Suprapubic skin (tissue), 4 donors: ENCODE data around the gene ANXA2. TPM values are rescaled to one million over a fixed set of nuclear protein-coding genes. Genes with fewer than 3 reads are reported as not detected.
"Not testable (repeated sequence)": the region's sequence is repeated elsewhere in the genome, so short reads cannot be mapped to it uniquely, and the experiment has no call there.

Source experiments
- DNase-seq, 2 donors: peaks; one replicate each; pipeline ENCODE4 v3.0.0-alpha.2; 2019; ENCODE audit warnings: low spot score in 2 of 2
- H3K27ac ChIP-seq: fragments of 200-600 bp; sonication (generic); one replicate; pipeline ENCODE4 v1.5.1; 2019
- H3K27me3 ChIP-seq: fragments of 200-600 bp; sonication (generic); one replicate; pipeline ENCODE4 v1.5.1; 2019
- H3K36me3 ChIP-seq: fragments of 200-600 bp; sonication (generic); one replicate; pipeline ENCODE4 v1.5.1; 2019
- H3K4me1 ChIP-seq: fragments of 200-600 bp; sonication (generic); one replicate; pipeline ENCODE4 v1.5.1; 2019
- H3K4me3 ChIP-seq: fragments of 200-600 bp; sonication (generic); one replicate; pipeline ENCODE4 v1.5.1; 2019; ENCODE audit warnings: mild to moderate bottlenecking
- H3K9me3 ChIP-seq: fragments of 200-600 bp; sonication (generic); one replicate; pipeline ENCODE4 v1.5.1; 2019
- EP300 ChIP-seq: sonication (generic); formaldehyde crosslinking; IDR thresholded peaks from one replicate; pipeline ENCODE4 v1.6.1; 2017; ENCODE audit warnings: antibody characterized with exemption
- POLR2A ChIP-seq, 2 donors: fragments of 450-650 bp; IDR thresholded peaks; one replicate each; pipeline ENCODE4 v1.6.1; 2017; ENCODE audit warnings: antibody characterized with exemption in 2 of 2, mild to moderate bottlenecking in 2 of 2, moderate library complexity in 2 of 2
- POLR2AphosphoS5 ChIP-seq, 3 donors: sonication (generic); formaldehyde crosslinking; IDR thresholded peaks; one replicate each; pipeline ENCODE4 v1.6.1; 2017; ENCODE audit warnings: antibody characterized with exemption in 3 of 3
- WGBS: methylation state at CpG from one replicate; pipeline ENCODE4 v1.1.5; 2018; 5-methylcytosine and 5-hydroxymethylcytosine counted together
- total RNA-seq, 4 donors: library from RNA; depleted of rRNA; stranded (reverse); fragments of >200 nt; gene quantifications; one replicate each; pipeline ENCODE4 v1.1.0, GENCODE V29; 2016
- TF ChIP-seq, protein P1 (sequence below), 2 donors: fragments of 200-600 bp in 1 of 2; fragments of 450-650 bp in 1 of 2; sonication (generic) in 1 of 2; IDR thresholded peaks; one replicate each; pipeline ENCODE4 v1.5.1; 2016 to 2019; ENCODE audit warnings: antibody characterized with exemption in 2 of 2, mild to moderate bottlenecking in 1 of 2, moderate library complexity in 1 of 2

Gene ANXA2
- total RNA-seq, 4 donors from 2014 or later, result 1,379 to 1,734 (median 1,554) TPM

DNA sequence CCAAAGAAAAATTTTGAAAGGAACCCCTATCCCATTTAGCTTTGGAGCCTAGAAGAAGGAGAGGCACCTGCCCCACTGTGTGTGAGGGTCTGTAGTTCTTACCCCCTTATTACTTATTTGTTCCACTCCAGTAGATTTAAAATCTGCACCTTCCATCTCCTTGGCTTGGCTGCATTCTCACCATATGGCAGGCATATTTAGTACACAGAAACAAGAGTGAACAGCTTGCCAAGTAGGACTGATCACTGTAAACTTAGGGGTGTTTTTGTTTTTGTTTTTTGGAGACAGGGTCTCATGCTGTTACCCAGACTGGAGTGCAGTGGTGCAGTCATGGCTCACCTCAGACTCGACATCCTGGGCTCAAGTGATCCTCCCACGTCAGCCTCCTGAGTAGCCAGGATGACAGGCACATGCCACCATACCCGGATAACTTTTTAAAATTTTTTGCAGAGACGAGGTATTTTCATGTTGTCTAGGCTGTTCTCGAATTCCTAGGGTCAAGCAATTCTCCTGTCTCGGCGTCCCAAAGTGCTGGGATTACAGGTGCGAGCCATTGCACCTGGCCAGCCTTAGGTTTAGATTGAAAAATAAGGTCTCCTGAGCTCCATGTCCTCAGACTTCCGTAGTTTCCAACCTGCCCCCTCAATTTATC is 14.1 kb upstream of the ANXA2 start:
- no peaks in the 10 kb centered on the region for H3K9me3 ChIP-seq
- H3K27ac ChIP-seq, result no peak overlapping the region
- peaks cover 40% of the 10 kb centered on the region for H3K4me1 ChIP-seq
- DNase-seq, result no peak
- 83% methylated on average over 9 of the region's 9 CpGs for WGBS
- no peak overlapping the region for H3K4me3 ChIP-seq
- TF ChIP-seq, protein P1, sequence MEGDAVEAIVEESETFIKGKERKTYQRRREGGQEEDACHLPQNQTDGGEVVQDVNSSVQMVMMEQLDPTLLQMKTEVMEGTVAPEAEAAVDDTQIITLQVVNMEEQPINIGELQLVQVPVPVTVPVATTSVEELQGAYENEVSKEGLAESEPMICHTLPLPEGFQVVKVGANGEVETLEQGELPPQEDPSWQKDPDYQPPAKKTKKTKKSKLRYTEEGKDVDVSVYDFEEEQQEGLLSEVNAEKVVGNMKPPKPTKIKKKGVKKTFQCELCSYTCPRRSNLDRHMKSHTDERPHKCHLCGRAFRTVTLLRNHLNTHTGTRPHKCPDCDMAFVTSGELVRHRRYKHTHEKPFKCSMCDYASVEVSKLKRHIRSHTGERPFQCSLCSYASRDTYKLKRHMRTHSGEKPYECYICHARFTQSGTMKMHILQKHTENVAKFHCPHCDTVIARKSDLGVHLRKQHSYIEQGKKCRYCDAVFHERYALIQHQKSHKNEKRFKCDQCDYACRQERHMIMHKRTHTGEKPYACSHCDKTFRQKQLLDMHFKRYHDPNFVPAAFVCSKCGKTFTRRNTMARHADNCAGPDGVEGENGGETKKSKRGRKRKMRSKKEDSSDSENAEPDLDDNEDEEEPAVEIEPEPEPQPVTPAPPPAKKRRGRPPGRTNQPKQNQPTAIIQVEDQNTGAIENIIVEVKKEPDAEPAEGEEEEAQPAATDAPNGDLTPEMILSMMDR (IDR thresholded peaks at IDR 0.05), result no peak
- no peak for TF ChIP-seq POLR2A (IDR thresholded peaks at IDR 0.05)
- TF ChIP-seq EP300, result no peak
- TF ChIP-seq POLR2AphosphoS5 (IDR thresholded peaks at IDR 0.05), result no peak
- no peaks in the 10 kb centered on the region for H3K27me3 ChIP-seq
- H3K36me3 ChIP-seq, result no peaks in the 10 kb centered on the region

DNA sequence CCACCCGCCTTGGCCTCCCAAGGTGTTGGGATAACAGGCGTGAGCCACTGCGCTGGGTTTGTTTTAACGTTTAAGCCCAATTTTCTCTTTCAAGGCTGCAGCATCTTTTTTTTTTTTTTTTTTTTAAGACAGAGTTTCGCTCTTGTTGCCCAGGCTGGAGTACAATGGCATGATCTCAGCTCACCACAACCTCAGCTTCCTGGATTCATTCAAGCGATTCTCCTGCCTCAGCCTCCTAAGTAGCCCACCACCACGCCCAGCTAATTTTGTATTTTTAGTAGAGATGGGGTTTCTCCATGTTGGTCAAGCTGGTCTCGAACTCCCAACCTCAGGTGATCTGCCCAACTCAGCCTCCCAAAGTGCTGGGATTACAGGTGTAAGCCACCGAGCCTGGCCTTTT is 12.6 kb upstream of the ANXA2 start:
- WGBS, result 95% methylated on average over 9 of the region's 9 CpGs

DNA sequence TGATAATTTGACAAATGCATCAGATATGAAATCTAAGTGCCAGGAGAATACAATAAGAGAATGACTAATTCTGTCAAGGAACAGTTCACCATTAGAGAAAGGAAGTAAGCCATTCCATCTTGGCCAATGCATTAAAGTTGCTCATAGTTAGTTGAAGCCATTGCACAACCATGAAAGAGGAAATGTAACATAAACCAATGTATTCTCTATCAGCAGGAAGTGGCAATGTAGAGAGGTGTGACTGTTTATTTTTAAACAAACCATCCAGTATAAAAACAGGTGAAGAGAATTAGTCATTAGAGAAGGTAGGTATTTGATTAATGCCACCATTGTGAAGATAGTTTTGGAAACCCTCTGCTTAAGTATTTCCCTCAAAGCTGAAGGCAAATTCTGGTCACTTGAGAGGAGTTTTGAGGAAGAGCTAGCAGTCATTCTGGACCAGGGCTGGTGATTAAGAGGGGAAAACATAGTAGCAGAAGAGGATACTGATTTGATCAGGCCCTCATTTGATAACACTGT is 10.7 kb upstream of the ANXA2 start:
- DNase-seq, result no peak
- H3K4me3 ChIP-seq, result no peak overlapping the region
- H3K36me3 ChIP-seq, result no peaks in the 10 kb centered on the region
- no peaks in the 10 kb centered on the region for H3K27me3 ChIP-seq
- H3K4me1 ChIP-seq, result peaks cover 35% of the 10 kb centered on the region
- TF ChIP-seq POLR2AphosphoS5 (IDR thresholded peaks at IDR 0.05), result peak in 2 of 3 donors; percentile 29 to 76
- TF ChIP-seq EP300, result no peak
- H3K9me3 ChIP-seq, result no peaks in the 10 kb centered on the region
- peak overlapping the region; percentile 80 for H3K27ac ChIP-seq

More for the DNA sequence above, 12.6 kb upstream of the ANXA2 start:
- DNase-seq, H3K27ac ChIP-seq, H3K4me3 ChIP-seq, H3K9me3 ChIP-seq, H3K36me3 ChIP-seq, H3K27me3 ChIP-seq: not testable (repeated sequence)
- peaks cover 46% of the 10 kb centered on the region for H3K4me1 ChIP-seq

DNA sequence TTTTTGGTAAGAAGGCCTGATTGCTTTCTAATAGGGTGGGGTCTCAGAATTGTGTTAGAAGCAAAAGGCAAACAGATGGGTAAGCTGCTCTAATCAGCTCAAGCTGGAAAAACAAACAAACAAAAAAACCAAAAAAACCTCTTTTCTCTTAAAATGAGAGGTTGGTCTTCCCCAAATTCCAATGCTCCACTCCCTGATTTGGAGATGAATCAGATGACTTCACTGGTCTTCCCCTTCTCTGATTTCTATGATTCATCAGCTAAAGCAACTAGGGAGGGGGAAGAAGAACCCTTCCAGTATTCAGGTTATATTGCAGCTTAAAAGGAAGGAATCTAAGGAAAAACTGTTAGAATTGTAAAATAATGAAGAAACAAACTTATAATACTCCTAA is 9.6 kb upstream of the ANXA2 start:
- peaks cover 28% of the 10 kb centered on the region for H3K4me1 ChIP-seq
- H3K4me3 ChIP-seq, result no peak overlapping the region
- no peaks in the 10 kb centered on the region for H3K36me3 ChIP-seq
- H3K27me3 ChIP-seq, result no peaks in the 10 kb centered on the region
- no peak for TF ChIP-seq POLR2AphosphoS5 (IDR thresholded peaks at IDR 0.05)
- no peak for TF ChIP-seq EP300
- no peak for TF ChIP-seq POLR2A (IDR thresholded peaks at IDR 0.05)
- TF ChIP-seq, protein P1 (IDR thresholded peaks at IDR 0.05), result no peak
- H3K9me3 ChIP-seq, result no peaks in the 10 kb centered on the region
- peak overlapping the region; percentile 49 for H3K27ac ChIP-seq
- no peak for DNase-seq

DNA sequence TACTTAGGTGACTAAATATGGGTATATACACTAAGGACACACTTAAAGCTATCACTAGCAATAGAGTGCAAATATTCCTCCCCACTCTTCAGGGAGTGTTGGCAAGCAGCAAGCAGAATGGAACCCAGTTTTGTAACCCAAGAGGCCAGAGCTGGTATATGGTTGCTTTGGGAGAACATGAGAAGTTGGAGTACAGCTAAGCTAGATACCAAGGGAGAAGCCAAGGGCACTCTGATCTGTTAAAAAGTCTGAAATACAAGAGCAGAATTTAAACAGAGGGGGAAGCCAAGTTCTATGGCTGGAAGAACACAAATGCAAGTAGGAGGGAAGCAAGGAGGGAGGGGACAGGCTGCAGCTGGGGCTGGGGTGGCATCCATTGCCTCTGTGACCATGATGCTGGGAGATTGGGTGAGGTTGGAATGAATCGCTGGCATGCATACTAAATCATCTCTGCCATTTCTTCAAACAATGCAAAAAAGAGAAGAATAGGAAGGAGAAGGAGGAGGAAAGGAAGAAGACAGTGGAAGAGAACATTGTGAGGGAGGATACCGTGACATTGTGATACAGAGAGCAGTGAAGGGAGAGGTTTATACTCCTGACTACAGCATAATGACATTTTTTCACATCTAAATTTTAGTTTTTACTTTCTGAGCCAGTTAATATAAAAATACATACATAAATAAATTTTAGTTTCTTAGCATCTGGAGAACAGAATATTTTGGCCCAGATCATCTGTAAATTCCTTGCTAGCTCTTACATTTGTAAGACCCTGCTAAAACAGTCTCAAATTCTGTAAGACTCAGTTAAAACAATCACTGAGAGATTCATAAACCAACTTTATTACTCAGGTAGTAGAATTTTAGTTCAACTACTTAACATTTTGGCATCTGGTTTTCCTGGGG is 9.0 kb upstream of the ANXA2 start:
- Histone ChIP-seq H3K4me1 (peaks cover 28% of the 10 kb centered on the region), H3K27ac (peak overlapping the region; percentile 49), H3K27me3 (no peaks in the 10 kb centered on the region), H3K4me3 (no peak overlapping the region), H3K9me3 (no peaks in the 10 kb centered on the region), H3K36me3 (no peaks in the 10 kb centered on the region)
- DNase-seq, result no peak
- no peak for TF ChIP-seq POLR2A (IDR thresholded peaks at IDR 0.05)
- TF ChIP-seq, protein P1 (IDR thresholded peaks at IDR 0.05), result no peak
- no peak for TF ChIP-seq EP300
- no peak for TF ChIP-seq POLR2AphosphoS5 (IDR thresholded peaks at IDR 0.05)
- WGBS, result 41% methylated on average over 2 of the region's 2 CpGs

DNA sequence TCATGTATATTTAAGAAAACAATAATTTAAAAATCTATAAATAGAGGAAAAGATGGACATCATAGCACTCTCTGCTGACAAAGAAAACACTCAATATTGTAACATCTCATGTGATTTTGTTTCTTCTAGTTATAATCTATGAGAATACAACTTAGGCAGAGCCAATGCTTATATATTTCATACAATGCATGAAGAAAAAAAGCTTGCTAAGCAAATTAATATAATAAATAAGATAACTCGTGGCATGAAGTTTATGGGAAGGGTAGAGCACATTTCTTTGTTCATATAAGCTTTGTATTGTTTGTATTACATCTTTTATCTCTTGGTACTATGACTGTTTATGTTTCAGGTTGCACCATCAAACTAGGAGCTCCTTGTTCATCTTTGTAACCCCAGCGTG is 7.6 kb upstream of the ANXA2 start:
- peaks cover 28% of the 10 kb centered on the region for H3K4me1 ChIP-seq
- no peak overlapping the region for H3K27ac ChIP-seq
- no peaks in the 10 kb centered on the region for H3K27me3 ChIP-seq
- TF ChIP-seq POLR2AphosphoS5 (IDR thresholded peaks at IDR 0.05), result no peak
- TF ChIP-seq POLR2A (IDR thresholded peaks at IDR 0.05), result no peak
- TF ChIP-seq, protein P1 (IDR thresholded peaks at IDR 0.05), result no peak
- no peak for TF ChIP-seq EP300
- no peak overlapping the region for H3K4me3 ChIP-seq
- H3K36me3 ChIP-seq, result no peaks in the 10 kb centered on the region
- DNase-seq, result no peak
- no peaks in the 10 kb centered on the region for H3K9me3 ChIP-seq
- 45% methylated on average over 2 of the region's 2 CpGs for WGBS

DNA sequence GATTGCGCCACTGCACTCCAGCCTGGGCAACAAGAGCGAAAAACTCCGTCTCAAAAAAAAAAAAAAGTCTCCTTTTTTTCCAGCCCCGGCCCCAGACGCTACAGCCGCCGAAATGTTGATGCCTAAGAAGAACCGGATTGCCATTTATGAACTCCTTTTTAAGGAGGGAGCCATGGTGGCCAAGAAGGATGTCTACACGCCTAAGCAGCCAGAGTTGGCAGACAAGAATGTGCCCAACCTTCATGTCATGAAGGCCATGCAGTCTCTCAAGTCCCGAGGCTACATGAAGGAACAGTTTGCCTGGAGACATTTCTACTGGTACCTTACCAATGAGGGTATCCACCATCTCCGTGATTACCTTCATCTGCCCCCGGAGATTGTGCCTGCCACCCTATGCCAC is 6.6 kb upstream of the ANXA2 start:
- H3K4me3 ChIP-seq, H3K27me3 ChIP-seq, H3K27ac ChIP-seq, H3K36me3 ChIP-seq, DNase-seq, H3K9me3 ChIP-seq: not testable (repeated sequence)
- H3K4me1 ChIP-seq, result peaks cover 37% of the 10 kb centered on the region
- WGBS, result 95% methylated on average over 10 of the region's 12 CpGs
